ENCODE data around the gene ENTPD1. TPM values are rescaled to one million over a fixed set of nuclear protein-coding genes. Genes with fewer than 3 reads are reported as not detected.
"Not testable (repeated sequence)": the region's sequence is repeated elsewhere in the genome, so short reads cannot be mapped to it uniquely, and the experiment has no call there.

Gene ENTPD1
- total RNA-seq = 32.2 and 54.4 TPM in 2 replicates

GRCh38 chr10:95756041-95756761 lies at the start of gene ENTPD1:
TSS of gene ENTPD1 (plus strand) at chr10:95756163. CDS start at chr10:95756240, 77 bp downstream.
- peak; percentile 49 for DNase-seq

GRCh38 chr10:95706573-95706972 lies 49.4 kb upstream of the ENTPD1 start:
- DNase-seq = no peak

GRCh38 chr10:95706990-95707389 lies 49.0 kb upstream of the ENTPD1 start:
- DNase-seq = no peak

- no peak for DNase-seq
Measured at GRCh38 chr10:95711492-95711891, 44.5 kb upstream of the ENTPD1 start.

GRCh38 chr10:95716466-95716865 lies 39.5 kb upstream of the ENTPD1 start:
- no peak for DNase-seq

- DNase-seq = no peak
Measured at GRCh38 chr10:95716866-95717265, 39.1 kb upstream of the ENTPD1 start.

GRCh38 chr10:95720745-95721144 lies 35.2 kb upstream of the ENTPD1 start:
- not testable (repeated sequence) for DNase-seq

- not testable (repeated sequence) for DNase-seq
Measured at GRCh38 chr10:95722496-95722895, 33.5 kb upstream of the ENTPD1 start.

- DNase-seq = peak; percentile 52
Measured at GRCh38 chr10:95728526-95728925, 27.4 kb upstream of the ENTPD1 start.

GRCh38 chr10:95729323-95730055 lies 26.5 kb upstream of the ENTPD1 start:
- DNase-seq = peak; percentile 89

- DNase-seq = peak; percentile 13
Measured at GRCh38 chr10:95730233-95730632, 25.7 kb upstream of the ENTPD1 start.

- DNase-seq = not testable (repeated sequence)
Measured at GRCh38 chr10:95732907-95733306, 23.1 kb upstream of the ENTPD1 start.

GRCh38 chr10:95739056-95739455 lies 16.9 kb upstream of the ENTPD1 start:
- no peak for DNase-seq

GRCh38 chr10:95741807-95742467 lies 14.0 kb upstream of the ENTPD1 start:
- DNase-seq = peak; percentile 99

GRCh38 chr10:95742485-95742884 lies 13.5 kb upstream of the ENTPD1 start:
- peak; percentile 92 for DNase-seq

- peak; percentile 24 for DNase-seq
Measured at GRCh38 chr10:95742962-95743535, 12.9 kb upstream of the ENTPD1 start.

- DNase-seq = no peak
Measured at GRCh38 chr10:95745501-95745900, 10.5 kb upstream of the ENTPD1 start.

GRCh38 chr10:95748349-95748748 lies 7.6 kb upstream of the ENTPD1 start:
- no peak for DNase-seq

- DNase-seq = peak; percentile 81
Measured at GRCh38 chr10:95755511-95756004, 405 bp upstream of the ENTPD1 start.

- DNase-seq = no peak
Measured at GRCh38 chr10:95756809-95757684, 1.1 kb downstream of the ENTPD1 start.

- peak; percentile 35 for DNase-seq
Measured at GRCh38 chr10:95758351-95759025, 2.5 kb downstream of the ENTPD1 start.
